C4-2B (cell line): Measurements from ENCODE around the gene HMGCLL1.

ENCODE experiments used
- H3K27ac ChIP-seq: fragments of 450-650 bp; 2 replicates; pipeline ENCODE4 v1.5.1; 2017
- CTCF ChIP-seq: fragments of 450-650 bp; conservative IDR thresholded peaks from 2 replicates; pipeline ENCODE4 v1.5.1; 2017; ENCODE audit warnings: mild to moderate bottlenecking
- ZFX ChIP-seq: fragments of 450-650 bp; IDR thresholded peaks from 2 replicates; pipeline ENCODE4 v1.6.1; 2017

Gene HMGCLL1

GRCh38 chr6:55578537-55579363 is at the start of gene HMGCLL1:
TSS of gene HMGCLL1 (minus strand) at chr6:55579192. CDS start at chr6:55579055, 137 bp downstream.
- TF ChIP-seq CTCF (no peak), ZFX (no peak)
- H3K27ac ChIP-seq: no peak within 1 kb of the TSS

- TF ChIP-seq ZFX (no peak), CTCF (no peak)
- H3K27ac ChIP-seq: no peak overlapping the region
Measured at GRCh38 chr6:55621993-55622392, 43.0 kb upstream of the HMGCLL1 start.

- no peak for TF ChIP-seq ZFX
- no peak for TF ChIP-seq CTCF
- H3K27ac ChIP-seq: no peak overlapping the region
Measured at GRCh38 chr6:55621244-55621643, 42.3 kb upstream of the HMGCLL1 start.

GRCh38 chr6:55617272-55617671 is 38.3 kb upstream of the HMGCLL1 start:
- no peak for TF ChIP-seq ZFX
- TF ChIP-seq CTCF: peak; percentile 79

DNA sequence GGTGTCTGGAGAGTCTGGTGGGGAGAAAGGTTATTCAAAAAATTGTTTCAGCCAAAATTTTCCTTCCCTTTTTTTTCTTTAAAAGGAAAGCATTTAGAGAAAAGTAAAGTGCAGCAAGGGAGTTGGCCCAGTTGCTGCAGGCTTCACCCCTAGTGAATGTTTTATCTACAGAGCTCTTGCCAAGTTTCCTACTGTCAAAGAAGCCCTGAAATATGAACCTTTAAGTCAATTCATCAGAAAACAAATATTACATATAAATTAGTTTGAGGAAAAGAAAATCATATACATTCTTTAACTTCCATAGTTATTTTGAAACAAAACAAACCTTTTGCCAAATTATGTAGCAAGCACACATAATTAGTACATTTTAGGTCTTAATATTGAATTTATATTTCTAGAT is 25.0 kb upstream of the HMGCLL1 start:
- TF ChIP-seq ZFX: no peak
- no peak for TF ChIP-seq CTCF
- H3K27ac ChIP-seq: no peak overlapping the region

More at GRCh38 chr6:55617272-55617671, 38.3 kb upstream of the HMGCLL1 start:
- H3K27ac ChIP-seq: no peak overlapping the region

- TF ChIP-seq ZFX (no peak), CTCF (no peak)
- H3K27ac ChIP-seq: no peak overlapping the region
Measured at GRCh38 chr6:55601120-55601519, 22.1 kb upstream of the HMGCLL1 start.

DNA sequence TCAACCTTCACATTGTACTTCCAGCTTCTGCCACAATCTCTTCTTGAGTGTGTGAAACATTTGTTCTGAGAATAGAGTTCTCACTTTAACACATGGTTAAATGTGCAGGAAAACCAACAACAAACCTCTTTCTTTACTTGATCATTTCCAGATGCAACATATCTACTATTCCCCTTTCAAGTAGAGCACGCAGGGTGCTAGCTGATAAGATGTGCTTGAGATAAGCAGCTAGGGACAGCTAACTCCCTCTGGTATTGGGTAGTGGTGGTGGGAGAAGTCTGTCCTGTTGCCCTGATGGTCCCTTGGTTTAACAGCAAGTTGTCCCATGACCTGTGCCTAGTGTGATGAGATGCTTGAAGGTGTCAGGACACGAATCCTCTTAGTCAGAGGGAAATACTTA is 15.4 kb upstream of the HMGCLL1 start:
- TF ChIP-seq ZFX (no peak), CTCF (no peak)
- no peak overlapping the region for H3K27ac ChIP-seq
